Right atrium auricular region (tissue), 2 donors: ENCODE data around the gene TMEFF2. TPM values are rescaled to one million over a fixed set of nuclear protein-coding genes. Genes with fewer than 3 reads are reported as not detected.

Experiments used
- DNase-seq: peaks from one replicate; pipeline ENCODE4 v3.0.0-alpha.2; 2019; ENCODE audit warnings: low spot score
- H3K27ac ChIP-seq, 2 donors: fragments of 200-600 bp; sonication (generic); 1 replicate in 1 of 2; 2 replicates in 1 of 2; pipeline ENCODE4 v1.5.1; 2016 to 2019
- H3K27me3 ChIP-seq, 2 donors: fragments of 200-600 bp; sonication (generic); one replicate each; pipeline versions ENCODE4 v1.5.1 to v1.6.0; 2017 to 2019
- H3K36me3 ChIP-seq: fragments of 200-600 bp; sonication (generic); one replicate; pipeline ENCODE4 v1.5.1; 2016
- H3K4me1 ChIP-seq, 2 donors: fragments of 200-600 bp; sonication (generic); one replicate each; pipeline versions ENCODE4 v1.5.1 to v1.6.0; 2017 to 2019
- H3K4me3 ChIP-seq, 2 donors: fragments of 200-600 bp; sonication (generic); 1 replicate in 1 of 2; 2 replicates in 1 of 2; pipeline ENCODE4 v1.5.1; 2017 to 2019; ENCODE audit warnings: mild to moderate bottlenecking in 1 of 2, moderate library complexity in 1 of 2
- H3K9me3 ChIP-seq, 2 donors: fragments of 200-600 bp; sonication (generic); one replicate each; pipeline ENCODE4 v1.5.1; 2019
- total RNA-seq, 2 donors: library from RNA; depleted of rRNA; stranded (reverse); fragments of >200 nt; gene quantifications; one replicate each; pipeline ENCODE4 v1.1.0, GENCODE V29; 2016
- TF ChIP-seq, protein P1 (sequence below), 2 donors: fragments of 200-600 bp; sonication (generic); IDR thresholded peaks; one replicate each; pipeline ENCODE4 v1.5.1; 2019; ENCODE audit warnings: antibody characterized with exemption in 2 of 2

The TMEFF2 gene, protein sequence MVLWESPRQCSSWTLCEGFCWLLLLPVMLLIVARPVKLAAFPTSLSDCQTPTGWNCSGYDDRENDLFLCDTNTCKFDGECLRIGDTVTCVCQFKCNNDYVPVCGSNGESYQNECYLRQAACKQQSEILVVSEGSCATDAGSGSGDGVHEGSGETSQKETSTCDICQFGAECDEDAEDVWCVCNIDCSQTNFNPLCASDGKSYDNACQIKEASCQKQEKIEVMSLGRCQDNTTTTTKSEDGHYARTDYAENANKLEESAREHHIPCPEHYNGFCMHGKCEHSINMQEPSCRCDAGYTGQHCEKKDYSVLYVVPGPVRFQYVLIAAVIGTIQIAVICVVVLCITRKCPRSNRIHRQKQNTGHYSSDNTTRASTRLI
- total RNA-seq = under 1 TPM in 1 of 2 donors, not detected in 1; 0.56 TPM

DNA sequence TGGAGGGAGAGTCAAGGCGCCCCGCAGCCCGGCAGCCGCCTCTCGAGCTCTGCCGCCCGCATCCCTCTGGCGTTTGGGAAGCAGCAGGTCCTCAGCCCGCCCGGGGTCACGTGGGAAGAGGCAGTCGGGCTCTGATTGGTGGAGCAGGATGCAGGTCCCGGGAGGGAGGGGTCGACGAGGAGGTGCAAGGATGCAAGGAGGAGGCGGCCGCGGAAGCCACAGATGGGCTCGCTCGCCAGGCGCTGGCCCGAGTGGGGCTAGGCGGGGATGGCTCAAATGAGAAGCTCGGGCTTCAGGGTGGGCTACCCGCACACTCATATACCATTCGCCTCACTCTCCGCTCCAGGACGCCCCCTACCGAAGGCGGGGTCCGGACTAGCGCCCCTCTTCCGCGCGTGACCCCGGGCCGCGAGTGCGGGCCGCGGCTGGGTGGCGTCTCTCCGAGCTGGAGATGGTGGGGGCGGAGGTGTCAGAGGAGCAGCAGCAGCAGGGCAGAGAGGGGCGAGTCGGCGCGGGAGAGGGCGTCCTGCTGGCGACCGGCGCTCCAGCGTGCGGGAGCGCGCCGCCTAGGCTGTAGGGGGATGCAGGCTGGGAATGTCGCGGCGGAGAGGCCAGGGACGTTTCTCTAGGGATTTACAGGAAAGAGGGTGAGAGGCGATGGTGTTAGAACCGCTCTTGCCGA, at the start of gene TMEFF2:
TMEFF2 (minus strand) TSS at position 68 of the 682 bp plus-strand sequence. CDS start 409 bp downstream, outside the sequence.
- Histone ChIP-seq H3K27me3 (peaks cover 16 to 29% of the 10 kb centered on the region in 2 donors), H3K27ac (no peak within 1 kb of the TSS), H3K9me3 (no peaks in the 10 kb centered on the region), H3K36me3 (no peaks in the 10 kb centered on the region), H3K4me1 (peaks cover 0 to 28% of the 10 kb centered on the region in 2 donors), H3K4me3 (peak within 1 kb of the TSS; percentile 33 to 50)
- peak; percentile 77 for DNase-seq
- TF ChIP-seq, protein P1, sequence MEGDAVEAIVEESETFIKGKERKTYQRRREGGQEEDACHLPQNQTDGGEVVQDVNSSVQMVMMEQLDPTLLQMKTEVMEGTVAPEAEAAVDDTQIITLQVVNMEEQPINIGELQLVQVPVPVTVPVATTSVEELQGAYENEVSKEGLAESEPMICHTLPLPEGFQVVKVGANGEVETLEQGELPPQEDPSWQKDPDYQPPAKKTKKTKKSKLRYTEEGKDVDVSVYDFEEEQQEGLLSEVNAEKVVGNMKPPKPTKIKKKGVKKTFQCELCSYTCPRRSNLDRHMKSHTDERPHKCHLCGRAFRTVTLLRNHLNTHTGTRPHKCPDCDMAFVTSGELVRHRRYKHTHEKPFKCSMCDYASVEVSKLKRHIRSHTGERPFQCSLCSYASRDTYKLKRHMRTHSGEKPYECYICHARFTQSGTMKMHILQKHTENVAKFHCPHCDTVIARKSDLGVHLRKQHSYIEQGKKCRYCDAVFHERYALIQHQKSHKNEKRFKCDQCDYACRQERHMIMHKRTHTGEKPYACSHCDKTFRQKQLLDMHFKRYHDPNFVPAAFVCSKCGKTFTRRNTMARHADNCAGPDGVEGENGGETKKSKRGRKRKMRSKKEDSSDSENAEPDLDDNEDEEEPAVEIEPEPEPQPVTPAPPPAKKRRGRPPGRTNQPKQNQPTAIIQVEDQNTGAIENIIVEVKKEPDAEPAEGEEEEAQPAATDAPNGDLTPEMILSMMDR (IDR thresholded peaks at IDR 0.05) = no peak

DNA sequence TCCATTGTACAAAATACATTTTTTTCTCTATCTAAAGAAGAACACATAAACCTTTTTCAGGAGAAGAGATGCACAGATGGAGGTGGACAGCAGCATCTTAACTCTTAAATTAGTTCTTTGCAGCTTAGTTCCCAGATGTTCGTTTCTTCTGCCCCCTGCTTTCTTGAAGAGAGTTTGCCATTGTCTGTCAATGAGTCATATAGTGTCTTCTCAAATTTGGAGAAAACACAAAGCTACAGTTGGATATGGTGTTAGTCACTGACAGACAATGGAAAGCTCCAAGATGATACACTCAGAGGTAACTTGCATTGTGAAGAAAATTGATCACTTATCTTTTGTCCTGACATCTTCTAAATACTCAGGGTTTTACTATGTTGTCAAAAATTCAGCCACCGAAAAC, 48.8 kb upstream of the TMEFF2 start:
- Histone ChIP-seq H3K4me3 (no peak overlapping the region), H3K27me3 (no peaks in the 10 kb centered on the region), H3K36me3 (no peaks in the 10 kb centered on the region), H3K27ac (no peak overlapping the region), H3K4me1 (no peaks in the 10 kb centered on the region), H3K9me3 (no peaks in the 10 kb centered on the region)
- TF ChIP-seq, protein P1 (IDR thresholded peaks at IDR 0.05) = no peak
- no peak for DNase-seq

DNA sequence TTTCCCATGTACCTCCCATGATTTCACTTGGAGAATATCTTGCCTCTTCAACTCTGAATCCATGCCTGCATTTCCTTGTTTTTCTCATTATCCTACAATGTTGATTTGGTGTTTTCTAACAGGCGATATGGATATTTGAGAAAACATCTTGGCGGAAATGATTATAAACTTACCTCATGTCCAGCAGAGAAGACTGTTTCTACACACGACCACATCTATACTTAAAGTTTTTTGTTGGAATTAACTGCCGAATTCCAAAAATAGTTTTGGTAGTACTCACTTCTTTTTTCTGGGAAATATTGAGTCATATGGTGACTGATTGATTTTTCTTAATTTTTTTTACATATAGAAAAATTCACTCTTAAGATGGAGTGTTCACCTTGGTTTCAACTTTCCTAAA, 41.4 kb upstream of the TMEFF2 start:
- TF ChIP-seq, protein P1 (IDR thresholded peaks at IDR 0.05) = no peak
- no peaks in the 10 kb centered on the region for H3K4me1 ChIP-seq
- no peak overlapping the region for H3K27ac ChIP-seq
- no peaks in the 10 kb centered on the region for H3K9me3 ChIP-seq
- no peak for DNase-seq
- H3K4me3 ChIP-seq = no peak overlapping the region
- H3K36me3 ChIP-seq = no peaks in the 10 kb centered on the region
- no peaks in the 10 kb centered on the region for H3K27me3 ChIP-seq

DNA sequence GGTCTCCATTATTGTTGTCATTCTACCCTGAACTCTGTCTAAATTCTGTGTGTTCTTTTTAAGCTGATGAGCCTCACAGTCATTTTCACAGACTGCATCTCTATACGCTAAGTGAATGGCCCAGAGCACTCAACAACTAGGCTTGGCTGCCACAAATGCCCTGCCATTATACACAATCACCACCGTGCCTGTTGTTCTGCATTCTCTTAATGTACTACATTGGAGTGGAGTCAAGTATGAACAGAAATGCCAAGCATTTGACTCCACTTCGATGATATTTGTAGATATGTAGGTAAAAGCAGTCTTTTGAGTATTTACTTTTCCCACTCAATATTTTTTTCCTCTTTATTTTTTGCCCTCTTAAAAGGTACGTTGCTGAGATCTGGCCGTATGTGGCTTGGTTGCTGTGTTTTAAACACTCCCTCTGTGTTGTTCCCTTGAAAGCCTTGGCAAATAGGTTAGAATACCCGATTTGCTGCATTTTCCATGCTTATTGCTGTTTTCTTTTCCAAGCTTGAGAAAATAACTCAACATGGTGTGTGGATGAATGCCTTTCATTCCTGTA, 36.2 kb upstream of the TMEFF2 start:
- no peak overlapping the region for H3K4me3 ChIP-seq
- H3K9me3 ChIP-seq = no peaks in the 10 kb centered on the region
- no peaks in the 10 kb centered on the region for H3K27me3 ChIP-seq
- no peaks in the 10 kb centered on the region for H3K4me1 ChIP-seq
- no peaks in the 10 kb centered on the region for H3K36me3 ChIP-seq
- DNase-seq = no peak
- no peak overlapping the region for H3K27ac ChIP-seq
- TF ChIP-seq, protein P1 (IDR thresholded peaks at IDR 0.05) = no peak

DNA sequence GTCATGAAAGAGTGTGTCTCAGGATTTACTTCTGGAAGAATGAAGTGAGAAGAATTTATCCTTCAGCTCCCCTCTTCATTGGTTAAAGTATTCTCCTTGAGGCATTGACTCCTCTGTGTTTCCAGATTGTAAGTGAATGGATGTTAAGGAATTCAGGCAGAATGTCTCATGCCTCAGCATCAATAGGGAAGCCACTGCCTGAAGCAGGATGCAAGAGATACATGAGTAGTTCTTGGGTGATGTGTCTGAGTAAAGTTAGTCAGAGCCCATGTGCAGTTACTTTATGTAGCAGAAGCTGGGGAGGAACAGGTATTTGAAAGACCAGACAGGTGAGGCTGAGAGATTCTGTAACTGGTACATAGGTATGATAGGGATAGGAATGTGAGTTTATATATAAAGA, 34.0 kb upstream of the TMEFF2 start:
- Histone ChIP-seq H3K4me3 (no peak overlapping the region), H3K9me3 (no peaks in the 10 kb centered on the region), H3K27ac (no peak overlapping the region), H3K27me3 (no peaks in the 10 kb centered on the region), H3K36me3 (no peaks in the 10 kb centered on the region), H3K4me1 (no peaks in the 10 kb centered on the region)
- TF ChIP-seq, protein P1 (IDR thresholded peaks at IDR 0.05) = no peak
- DNase-seq = no peak
